Measurements from ENCODE around the gene ZNF396. TPM values are rescaled to one million over a fixed set of nuclear protein-coding genes. Genes with fewer than 3 reads are reported as not detected.

The ZNF396 gene
- total and polyA plus RNA-seq, 9 of the 15 experiments (the other 6 are each of a cell fraction or from before 2014, with no cell fraction given): 0.73 to 2.3 (median 1.9) TPM

DNA sequence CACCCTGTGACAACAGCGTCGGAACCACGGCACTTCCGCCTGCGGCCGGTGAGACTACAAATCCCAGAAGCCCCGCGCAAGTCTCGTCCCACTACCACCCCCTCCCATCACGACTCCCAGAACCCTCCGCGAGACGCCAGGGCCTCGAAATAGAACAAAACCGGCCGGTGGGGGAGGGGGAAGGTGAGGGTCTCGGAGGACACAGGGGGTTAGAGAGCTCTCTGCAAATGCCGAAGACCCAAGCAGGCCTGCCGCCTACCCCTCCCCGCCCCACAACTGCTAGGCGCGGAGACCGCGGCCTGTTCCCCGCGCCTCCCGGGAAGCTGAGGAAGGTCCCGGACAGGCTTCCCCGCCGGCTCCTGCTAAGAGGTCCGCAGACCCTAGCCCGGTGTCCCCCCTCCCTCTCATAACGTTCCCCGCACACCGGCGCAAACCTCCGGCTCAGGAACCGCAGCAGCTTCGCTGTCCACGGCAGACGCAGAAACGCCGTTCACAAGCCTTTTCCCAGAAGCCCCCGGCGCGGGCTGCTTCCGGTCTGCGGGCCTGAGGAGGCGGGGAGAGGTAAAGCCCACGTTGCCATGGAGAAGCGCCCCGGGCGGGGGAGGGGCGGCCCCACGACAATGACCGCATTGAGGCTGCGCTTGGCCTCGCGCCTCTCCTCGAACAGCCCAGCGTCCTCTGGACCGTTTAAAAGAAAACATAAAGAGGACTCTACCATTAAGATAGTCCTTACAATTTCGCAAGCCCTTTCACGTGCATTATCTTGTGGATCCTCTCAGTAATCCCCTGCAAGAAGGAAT, 33.0 kb downstream of the ZNF396 start, which contains the start of gene ZNF24 (continued):
- TF ChIP-seq TAF1 (IDR thresholded peaks at IDR 0.05; ENCODE audit: control insufficient read depth, extremely low read depth, insufficient read depth, low read length, severe bottlenecking) (peak; percentile 86), HEY1 (CRISPR knock-in tag; IDR thresholded peaks at IDR 0.05; ENCODE audit: borderline replicate concordance) (no peak), SAP30 (IDR thresholded peaks at IDR 0.05; ENCODE audit: borderline replicate concordance, insufficient read depth, low read depth, low read length, poor library complexity, severe bottlenecking) (peak; percentile 57), CREB1 (IDR thresholded peaks at IDR 0.05) (peak; percentile 65), CREB1 (CRISPR knock-in tag; IDR thresholded peaks at IDR 0.05) (peak; percentile 52), HOXB6 (CRISPR knock-in tag; IDR thresholded peaks at IDR 0.05; ENCODE audit: borderline replicate concordance) (no peak), THRAP3 (IDR thresholded peaks at IDR 0.05; ENCODE audit: borderline replicate concordance) (no peak), SNRNP70 (optimal IDR thresholded peaks at IDR 0.05; ENCODE audit: low read depth, low read length) (no peak)
- TF ChIP-seq, protein P1, sequence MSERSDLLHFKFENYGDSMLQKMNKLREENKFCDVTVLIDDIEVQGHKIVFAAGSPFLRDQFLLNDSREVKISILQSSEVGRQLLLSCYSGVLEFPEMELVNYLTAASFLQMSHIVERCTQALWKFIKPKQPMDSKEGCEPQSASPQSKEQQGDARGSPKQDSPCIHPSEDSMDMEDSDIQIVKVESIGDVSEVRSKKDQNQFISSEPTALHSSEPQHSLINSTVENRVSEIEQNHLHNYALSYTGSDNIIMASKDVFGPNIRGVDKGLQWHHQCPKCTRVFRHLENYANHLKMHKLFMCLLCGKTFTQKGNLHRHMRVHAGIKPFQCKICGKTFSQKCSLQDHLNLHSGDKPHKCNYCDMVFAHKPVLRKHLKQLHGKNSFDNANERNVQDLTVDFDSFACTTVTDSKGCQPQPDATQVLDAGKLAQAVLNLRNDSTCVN (CRISPR knock-in tag; IDR thresholded peaks at IDR 0.05): peak; percentile 34; the same call in 1 of the 2 replicates
- TF ChIP-seq, protein P2, sequence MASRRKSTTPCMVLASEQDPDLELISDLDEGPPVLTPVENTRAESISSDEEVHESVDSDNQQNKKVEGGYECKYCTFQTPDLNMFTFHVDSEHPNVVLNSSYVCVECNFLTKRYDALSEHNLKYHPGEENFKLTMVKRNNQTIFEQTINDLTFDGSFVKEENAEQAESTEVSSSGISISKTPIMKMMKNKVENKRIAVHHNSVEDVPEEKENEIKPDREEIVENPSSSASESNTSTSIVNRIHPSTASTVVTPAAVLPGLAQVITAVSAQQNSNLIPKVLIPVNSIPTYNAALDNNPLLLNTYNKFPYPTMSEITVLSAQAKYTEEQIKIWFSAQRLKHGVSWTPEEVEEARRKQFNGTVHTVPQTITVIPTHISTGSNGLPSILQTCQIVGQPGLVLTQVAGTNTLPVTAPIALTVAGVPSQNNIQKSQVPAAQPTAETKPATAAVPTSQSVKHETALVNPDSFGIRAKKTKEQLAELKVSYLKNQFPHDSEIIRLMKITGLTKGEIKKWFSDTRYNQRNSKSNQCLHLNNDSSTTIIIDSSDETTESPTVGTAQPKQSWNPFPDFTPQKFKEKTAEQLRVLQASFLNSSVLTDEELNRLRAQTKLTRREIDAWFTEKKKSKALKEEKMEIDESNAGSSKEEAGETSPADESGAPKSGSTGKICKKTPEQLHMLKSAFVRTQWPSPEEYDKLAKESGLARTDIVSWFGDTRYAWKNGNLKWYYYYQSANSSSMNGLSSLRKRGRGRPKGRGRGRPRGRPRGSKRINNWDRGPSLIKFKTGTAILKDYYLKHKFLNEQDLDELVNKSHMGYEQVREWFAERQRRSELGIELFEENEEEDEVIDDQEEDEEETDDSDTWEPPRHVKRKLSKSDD (conservative IDR thresholded peaks at IDR 0.05; ENCODE audit: low read length): peak; percentile 58; the same call in 1 of the 2 replicates
- TF ChIP-seq, protein P3, sequence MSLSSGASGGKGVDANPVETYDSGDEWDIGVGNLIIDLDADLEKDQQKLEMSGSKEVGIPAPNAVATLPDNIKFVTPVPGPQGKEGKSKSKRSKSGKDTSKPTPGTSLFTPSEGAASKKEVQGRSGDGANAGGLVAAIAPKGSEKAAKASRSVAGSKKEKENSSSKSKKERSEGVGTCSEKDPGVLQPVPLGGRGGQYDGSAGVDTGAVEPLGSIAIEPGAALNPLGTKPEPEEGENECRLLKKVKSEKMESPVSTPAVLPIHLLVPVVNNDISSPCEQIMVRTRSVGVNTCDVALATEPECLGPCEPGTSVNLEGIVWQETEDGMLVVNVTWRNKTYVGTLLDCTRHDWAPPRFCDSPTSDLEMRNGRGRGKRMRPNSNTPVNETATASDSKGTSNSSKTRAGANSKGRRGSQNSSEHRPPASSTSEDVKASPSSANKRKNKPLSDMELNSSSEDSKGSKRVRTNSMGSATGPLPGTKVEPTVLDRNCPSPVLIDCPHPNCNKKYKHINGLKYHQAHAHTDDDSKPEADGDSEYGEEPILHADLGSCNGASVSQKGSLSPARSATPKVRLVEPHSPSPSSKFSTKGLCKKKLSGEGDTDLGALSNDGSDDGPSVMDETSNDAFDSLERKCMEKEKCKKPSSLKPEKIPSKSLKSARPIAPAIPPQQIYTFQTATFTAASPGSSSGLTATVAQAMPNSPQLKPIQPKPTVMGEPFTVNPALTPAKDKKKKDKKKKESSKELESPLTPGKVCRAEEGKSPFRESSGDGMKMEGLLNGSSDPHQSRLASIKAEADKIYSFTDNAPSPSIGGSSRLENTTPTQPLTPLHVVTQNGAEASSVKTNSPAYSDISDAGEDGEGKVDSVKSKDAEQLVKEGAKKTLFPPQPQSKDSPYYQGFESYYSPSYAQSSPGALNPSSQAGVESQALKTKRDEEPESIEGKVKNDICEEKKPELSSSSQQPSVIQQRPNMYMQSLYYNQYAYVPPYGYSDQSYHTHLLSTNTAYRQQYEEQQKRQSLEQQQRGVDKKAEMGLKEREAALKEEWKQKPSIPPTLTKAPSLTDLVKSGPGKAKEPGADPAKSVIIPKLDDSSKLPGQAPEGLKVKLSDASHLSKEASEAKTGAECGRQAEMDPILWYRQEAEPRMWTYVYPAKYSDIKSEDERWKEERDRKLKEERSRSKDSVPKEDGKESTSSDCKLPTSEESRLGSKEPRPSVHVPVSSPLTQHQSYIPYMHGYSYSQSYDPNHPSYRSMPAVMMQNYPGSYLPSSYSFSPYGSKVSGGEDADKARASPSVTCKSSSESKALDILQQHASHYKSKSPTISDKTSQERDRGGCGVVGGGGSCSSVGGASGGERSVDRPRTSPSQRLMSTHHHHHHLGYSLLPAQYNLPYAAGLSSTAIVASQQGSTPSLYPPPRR (CRISPR knock-in tag; IDR thresholded peaks at IDR 0.05; ENCODE audit: borderline replicate concordance): no peak
- TF ChIP-seq, protein P4, sequence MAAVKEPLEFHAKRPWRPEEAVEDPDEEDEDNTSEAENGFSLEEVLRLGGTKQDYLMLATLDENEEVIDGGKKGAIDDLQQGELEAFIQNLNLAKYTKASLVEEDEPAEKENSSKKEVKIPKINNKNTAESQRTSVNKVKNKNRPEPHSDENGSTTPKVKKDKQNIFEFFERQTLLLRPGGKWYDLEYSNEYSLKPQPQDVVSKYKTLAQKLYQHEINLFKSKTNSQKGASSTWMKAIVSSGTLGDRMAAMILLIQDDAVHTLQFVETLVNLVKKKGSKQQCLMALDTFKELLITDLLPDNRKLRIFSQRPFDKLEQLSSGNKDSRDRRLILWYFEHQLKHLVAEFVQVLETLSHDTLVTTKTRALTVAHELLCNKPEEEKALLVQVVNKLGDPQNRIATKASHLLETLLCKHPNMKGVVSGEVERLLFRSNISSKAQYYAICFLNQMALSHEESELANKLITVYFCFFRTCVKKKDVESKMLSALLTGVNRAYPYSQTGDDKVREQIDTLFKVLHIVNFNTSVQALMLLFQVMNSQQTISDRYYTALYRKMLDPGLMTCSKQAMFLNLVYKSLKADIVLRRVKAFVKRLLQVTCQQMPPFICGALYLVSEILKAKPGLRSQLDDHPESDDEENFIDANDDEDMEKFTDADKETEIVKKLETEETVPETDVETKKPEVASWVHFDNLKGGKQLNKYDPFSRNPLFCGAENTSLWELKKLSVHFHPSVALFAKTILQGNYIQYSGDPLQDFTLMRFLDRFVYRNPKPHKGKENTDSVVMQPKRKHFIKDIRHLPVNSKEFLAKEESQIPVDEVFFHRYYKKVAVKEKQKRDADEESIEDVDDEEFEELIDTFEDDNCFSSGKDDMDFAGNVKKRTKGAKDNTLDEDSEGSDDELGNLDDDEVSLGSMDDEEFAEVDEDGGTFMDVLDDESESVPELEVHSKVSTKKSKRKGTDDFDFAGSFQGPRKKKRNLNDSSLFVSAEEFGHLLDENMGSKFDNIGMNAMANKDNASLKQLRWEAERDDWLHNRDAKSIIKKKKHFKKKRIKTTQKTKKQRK (IDR thresholded peaks at IDR 0.05; ENCODE audit: borderline replicate concordance, low read depth, low read length): no peak

Data from K562 (cell line).